Mammary epithelial cell (primary cell): Measurements from ENCODE around the gene PALD1.

Source experiments
- EZH2 ChIP-seq: IDR thresholded peaks from 2 replicates; pipeline ENCODE4 v1.6.1; 2012; ENCODE audit warnings: low read length, inconsistent platforms, borderline replicate concordance
- TF ChIP-seq, protein P1 (sequence below), 2 donors: IDR thresholded peaks in 1 of 2; conservative IDR thresholded peaks in 1 of 2; 2 replicates each; pipeline ENCODE4 v1.5.1; 2011 to 2012; ENCODE audit warnings: inconsistent platforms in 2 of 2, low read length in 2 of 2, mild to moderate bottlenecking in 2 of 2, control low read depth in 1 of 2, low read depth in 1 of 2; ENCODE audit not compliant: insufficient read depth in 1 of 2; ENCODE audit errors: extremely low read depth in 1 of 2

DNA sequence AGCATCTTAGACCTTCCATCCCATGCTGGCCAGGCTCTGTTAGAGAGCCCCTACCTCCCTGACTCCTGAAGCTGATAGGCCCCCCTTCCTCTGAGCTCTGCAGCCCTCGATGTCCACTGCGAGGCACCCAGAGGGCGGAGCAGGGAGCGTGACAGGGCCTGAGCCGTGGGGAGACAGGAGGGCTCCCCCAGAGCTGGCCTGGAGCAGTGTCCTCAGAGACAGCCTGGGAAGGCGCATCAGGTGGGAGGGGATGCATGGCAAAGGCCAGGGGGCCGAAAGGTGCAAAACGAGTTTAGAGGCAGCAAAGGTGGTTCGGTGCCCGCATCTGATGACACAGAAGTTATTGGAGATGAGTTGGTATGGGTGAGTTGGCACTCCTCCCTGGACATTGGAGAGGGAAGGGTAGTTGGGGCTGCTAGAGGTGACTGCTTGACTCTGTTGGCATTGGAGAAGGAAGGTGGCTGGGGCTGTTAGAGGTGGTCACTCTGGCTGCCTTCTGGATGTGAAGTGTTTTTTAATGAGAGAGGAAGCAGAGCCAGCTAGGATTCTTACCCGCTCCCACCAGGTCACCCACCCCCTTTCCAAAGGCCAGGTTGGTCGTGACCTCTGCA lies 70.9 kb downstream of the PALD1 start:
- TF ChIP-seq, protein P1, sequence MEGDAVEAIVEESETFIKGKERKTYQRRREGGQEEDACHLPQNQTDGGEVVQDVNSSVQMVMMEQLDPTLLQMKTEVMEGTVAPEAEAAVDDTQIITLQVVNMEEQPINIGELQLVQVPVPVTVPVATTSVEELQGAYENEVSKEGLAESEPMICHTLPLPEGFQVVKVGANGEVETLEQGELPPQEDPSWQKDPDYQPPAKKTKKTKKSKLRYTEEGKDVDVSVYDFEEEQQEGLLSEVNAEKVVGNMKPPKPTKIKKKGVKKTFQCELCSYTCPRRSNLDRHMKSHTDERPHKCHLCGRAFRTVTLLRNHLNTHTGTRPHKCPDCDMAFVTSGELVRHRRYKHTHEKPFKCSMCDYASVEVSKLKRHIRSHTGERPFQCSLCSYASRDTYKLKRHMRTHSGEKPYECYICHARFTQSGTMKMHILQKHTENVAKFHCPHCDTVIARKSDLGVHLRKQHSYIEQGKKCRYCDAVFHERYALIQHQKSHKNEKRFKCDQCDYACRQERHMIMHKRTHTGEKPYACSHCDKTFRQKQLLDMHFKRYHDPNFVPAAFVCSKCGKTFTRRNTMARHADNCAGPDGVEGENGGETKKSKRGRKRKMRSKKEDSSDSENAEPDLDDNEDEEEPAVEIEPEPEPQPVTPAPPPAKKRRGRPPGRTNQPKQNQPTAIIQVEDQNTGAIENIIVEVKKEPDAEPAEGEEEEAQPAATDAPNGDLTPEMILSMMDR (conservative IDR thresholded peaks at IDR 0.05 in 1 of 2, IDR thresholded peaks at IDR 0.05 in 1 of 2; ENCODE audit: extremely low read depth in 1 of 2, insufficient read depth in 1 of 2, low read depth in 1 of 2, low read length in 2 of 2) = no peak
- TF ChIP-seq EZH2 = no peak
